Measurements from ENCODE around the gene MACROD2. TPM values are rescaled to one million over a fixed set of nuclear protein-coding genes. Genes with fewer than 3 reads are reported as not detected.

The MACROD2 gene
- total and polyA plus RNA-seq, 2 experiments from 2014 or later: 2.8 to 4.3 TPM

DNA sequence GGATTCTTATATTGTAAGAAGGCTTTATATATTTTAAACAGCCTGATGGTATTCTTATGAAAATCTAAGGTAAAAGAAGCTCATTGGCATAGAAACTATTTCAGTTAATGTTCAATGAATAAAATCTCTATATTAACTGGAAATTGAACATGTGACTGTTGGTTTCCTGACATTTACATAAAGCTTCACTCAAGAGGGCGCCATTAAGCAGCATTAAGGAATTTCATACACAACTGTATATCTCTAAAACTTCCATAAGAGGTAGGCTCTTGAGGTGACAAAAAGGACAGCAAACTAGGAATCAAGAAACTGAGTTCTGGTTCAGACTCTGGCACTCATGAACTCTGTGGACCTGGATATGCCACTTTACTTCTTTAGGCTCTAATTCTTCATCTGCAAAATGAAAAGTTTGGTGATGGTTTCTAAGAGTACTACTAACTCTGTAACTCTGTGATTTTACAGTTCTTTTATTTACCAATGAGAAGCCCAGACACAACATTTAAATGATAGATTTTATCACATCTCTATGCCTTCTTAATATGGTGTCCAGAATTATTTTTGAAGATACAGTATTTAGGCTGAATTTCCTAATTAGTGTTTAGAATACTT is 194.6 kb downstream of the MACROD2 start:
- no peak for ATAC-seq
- Mint-ChIP-seq H3K4me3 (no peak overlapping the region), H3K27me3 (ENCODE audit: insufficient read depth, low read depth, poor library complexity) (no peaks in the 10 kb centered on the region), H3K27ac (no peak overlapping the region), H3K4me1 (no peaks in the 10 kb centered on the region), H3K36me3 (ENCODE audit: low read depth) (no peaks in the 10 kb centered on the region), H3K9me3 (no peaks in the 10 kb centered on the region)
- Histone ChIP-seq H3K79me2 (replicated peaks; ENCODE audit: insufficient read depth) (no peaks in the 10 kb centered on the region), H2AFZ (no peak overlapping the region), H3K4me3 (no peak overlapping the region), H4K20me1 (replicated peaks; ENCODE audit: insufficient read depth) (no peaks in the 10 kb centered on the region), H3F3A (replicated peaks; ENCODE audit: low read depth) (no peaks in the 10 kb centered on the region), H3K27ac (ENCODE audit: low read depth) (no peak overlapping the region), H3K27me3 (ENCODE audit: insufficient read depth) (no peaks in the 10 kb centered on the region), H3K36me3 (ENCODE audit: insufficient read depth) (no peaks in the 10 kb centered on the region), H3K4me2 (no peak overlapping the region), H3K4me1 (ENCODE audit: insufficient read depth) (no peaks in the 10 kb centered on the region), H3K9me2 (ENCODE audit: insufficient read depth) (no peaks in the 10 kb centered on the region)
- TF ChIP-seq, protein P1, sequence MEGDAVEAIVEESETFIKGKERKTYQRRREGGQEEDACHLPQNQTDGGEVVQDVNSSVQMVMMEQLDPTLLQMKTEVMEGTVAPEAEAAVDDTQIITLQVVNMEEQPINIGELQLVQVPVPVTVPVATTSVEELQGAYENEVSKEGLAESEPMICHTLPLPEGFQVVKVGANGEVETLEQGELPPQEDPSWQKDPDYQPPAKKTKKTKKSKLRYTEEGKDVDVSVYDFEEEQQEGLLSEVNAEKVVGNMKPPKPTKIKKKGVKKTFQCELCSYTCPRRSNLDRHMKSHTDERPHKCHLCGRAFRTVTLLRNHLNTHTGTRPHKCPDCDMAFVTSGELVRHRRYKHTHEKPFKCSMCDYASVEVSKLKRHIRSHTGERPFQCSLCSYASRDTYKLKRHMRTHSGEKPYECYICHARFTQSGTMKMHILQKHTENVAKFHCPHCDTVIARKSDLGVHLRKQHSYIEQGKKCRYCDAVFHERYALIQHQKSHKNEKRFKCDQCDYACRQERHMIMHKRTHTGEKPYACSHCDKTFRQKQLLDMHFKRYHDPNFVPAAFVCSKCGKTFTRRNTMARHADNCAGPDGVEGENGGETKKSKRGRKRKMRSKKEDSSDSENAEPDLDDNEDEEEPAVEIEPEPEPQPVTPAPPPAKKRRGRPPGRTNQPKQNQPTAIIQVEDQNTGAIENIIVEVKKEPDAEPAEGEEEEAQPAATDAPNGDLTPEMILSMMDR (conservative IDR thresholded peaks at IDR 0.05; ENCODE audit: low read depth in 2 of 2): peak; percentile 50 to 53
- no peak for TF ChIP-seq EZH2 (IDR thresholded peaks at IDR 0.05; ENCODE audit: low read depth, unreplicated experiment)
- DNase-seq (ENCODE audit: low spot score): peak; percentile 22

DNA sequence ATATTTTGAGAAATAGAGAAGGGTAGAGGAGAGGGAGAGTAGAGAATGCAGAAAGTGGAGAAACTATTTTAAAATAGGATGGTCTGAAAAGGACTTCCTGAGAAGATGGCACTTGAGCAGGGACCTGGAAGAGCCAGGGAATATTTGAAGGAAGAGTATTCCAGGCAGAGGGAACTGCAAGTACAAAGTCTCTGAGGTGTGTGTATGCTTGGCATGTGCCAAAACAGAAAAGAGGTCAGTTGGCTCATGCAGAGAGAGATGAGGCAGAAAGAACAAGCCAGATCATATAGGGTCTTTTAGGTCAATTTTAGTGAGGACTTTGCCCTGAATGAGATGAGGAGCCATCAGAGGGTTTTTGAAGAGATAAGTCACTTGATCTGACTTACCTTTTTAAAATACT is 196.2 kb downstream of the MACROD2 start:
- Mint-ChIP-seq H3K27ac (no peak overlapping the region; the same call in 1 of the 2 replicates), H3K4me1 (0 out of 3 replicates have a peak, but pooled peaks cover 3% of the 10 kb centered on the region), H3K9me3 (no peaks in the 10 kb centered on the region), H3K36me3 (ENCODE audit: low read depth) (no peaks in the 10 kb centered on the region), H3K4me3 (no peak overlapping the region), H3K27me3 (ENCODE audit: insufficient read depth, low read depth, poor library complexity) (no peaks in the 10 kb centered on the region)
- no peak overlapping the region for H2AFZ ChIP-seq
- H3K4me3 ChIP-seq: no peak overlapping the region
- H3K9me2 ChIP-seq (ENCODE audit: insufficient read depth): no peaks in the 10 kb centered on the region
- H3K4me1 ChIP-seq (ENCODE audit: insufficient read depth): no peaks in the 10 kb centered on the region
- no peaks in the 10 kb centered on the region for H3K27me3 ChIP-seq (ENCODE audit: insufficient read depth)
- no peaks in the 10 kb centered on the region for H4K20me1 ChIP-seq (replicated peaks; ENCODE audit: insufficient read depth)
- no peak overlapping the region for H3K4me2 ChIP-seq
- H3K36me3 ChIP-seq (ENCODE audit: insufficient read depth): no peaks in the 10 kb centered on the region
- H3F3A ChIP-seq (replicated peaks; ENCODE audit: low read depth): no peaks in the 10 kb centered on the region
- no peaks in the 10 kb centered on the region for H3K79me2 ChIP-seq (replicated peaks; ENCODE audit: insufficient read depth)
- no peak for ATAC-seq
- no peak for DNase-seq (ENCODE audit: low spot score)
- H3K27ac ChIP-seq (ENCODE audit: low read depth): no peak overlapping the region
- TF ChIP-seq NANOG (IDR thresholded peaks at IDR 0.05; ENCODE audit: borderline replicate concordance) (no peak), ZNF114 (CRISPR knock-in tag; IDR thresholded peaks at IDR 0.05) (no peak), ZNF331 (CRISPR knock-in tag; IDR thresholded peaks at IDR 0.05; ENCODE audit: low read depth) (no peak), POLR2AphosphoS5 (IDR thresholded peaks at IDR 0.05; ENCODE audit: low read depth) (no peak)
- TF ChIP-seq, protein P2, sequence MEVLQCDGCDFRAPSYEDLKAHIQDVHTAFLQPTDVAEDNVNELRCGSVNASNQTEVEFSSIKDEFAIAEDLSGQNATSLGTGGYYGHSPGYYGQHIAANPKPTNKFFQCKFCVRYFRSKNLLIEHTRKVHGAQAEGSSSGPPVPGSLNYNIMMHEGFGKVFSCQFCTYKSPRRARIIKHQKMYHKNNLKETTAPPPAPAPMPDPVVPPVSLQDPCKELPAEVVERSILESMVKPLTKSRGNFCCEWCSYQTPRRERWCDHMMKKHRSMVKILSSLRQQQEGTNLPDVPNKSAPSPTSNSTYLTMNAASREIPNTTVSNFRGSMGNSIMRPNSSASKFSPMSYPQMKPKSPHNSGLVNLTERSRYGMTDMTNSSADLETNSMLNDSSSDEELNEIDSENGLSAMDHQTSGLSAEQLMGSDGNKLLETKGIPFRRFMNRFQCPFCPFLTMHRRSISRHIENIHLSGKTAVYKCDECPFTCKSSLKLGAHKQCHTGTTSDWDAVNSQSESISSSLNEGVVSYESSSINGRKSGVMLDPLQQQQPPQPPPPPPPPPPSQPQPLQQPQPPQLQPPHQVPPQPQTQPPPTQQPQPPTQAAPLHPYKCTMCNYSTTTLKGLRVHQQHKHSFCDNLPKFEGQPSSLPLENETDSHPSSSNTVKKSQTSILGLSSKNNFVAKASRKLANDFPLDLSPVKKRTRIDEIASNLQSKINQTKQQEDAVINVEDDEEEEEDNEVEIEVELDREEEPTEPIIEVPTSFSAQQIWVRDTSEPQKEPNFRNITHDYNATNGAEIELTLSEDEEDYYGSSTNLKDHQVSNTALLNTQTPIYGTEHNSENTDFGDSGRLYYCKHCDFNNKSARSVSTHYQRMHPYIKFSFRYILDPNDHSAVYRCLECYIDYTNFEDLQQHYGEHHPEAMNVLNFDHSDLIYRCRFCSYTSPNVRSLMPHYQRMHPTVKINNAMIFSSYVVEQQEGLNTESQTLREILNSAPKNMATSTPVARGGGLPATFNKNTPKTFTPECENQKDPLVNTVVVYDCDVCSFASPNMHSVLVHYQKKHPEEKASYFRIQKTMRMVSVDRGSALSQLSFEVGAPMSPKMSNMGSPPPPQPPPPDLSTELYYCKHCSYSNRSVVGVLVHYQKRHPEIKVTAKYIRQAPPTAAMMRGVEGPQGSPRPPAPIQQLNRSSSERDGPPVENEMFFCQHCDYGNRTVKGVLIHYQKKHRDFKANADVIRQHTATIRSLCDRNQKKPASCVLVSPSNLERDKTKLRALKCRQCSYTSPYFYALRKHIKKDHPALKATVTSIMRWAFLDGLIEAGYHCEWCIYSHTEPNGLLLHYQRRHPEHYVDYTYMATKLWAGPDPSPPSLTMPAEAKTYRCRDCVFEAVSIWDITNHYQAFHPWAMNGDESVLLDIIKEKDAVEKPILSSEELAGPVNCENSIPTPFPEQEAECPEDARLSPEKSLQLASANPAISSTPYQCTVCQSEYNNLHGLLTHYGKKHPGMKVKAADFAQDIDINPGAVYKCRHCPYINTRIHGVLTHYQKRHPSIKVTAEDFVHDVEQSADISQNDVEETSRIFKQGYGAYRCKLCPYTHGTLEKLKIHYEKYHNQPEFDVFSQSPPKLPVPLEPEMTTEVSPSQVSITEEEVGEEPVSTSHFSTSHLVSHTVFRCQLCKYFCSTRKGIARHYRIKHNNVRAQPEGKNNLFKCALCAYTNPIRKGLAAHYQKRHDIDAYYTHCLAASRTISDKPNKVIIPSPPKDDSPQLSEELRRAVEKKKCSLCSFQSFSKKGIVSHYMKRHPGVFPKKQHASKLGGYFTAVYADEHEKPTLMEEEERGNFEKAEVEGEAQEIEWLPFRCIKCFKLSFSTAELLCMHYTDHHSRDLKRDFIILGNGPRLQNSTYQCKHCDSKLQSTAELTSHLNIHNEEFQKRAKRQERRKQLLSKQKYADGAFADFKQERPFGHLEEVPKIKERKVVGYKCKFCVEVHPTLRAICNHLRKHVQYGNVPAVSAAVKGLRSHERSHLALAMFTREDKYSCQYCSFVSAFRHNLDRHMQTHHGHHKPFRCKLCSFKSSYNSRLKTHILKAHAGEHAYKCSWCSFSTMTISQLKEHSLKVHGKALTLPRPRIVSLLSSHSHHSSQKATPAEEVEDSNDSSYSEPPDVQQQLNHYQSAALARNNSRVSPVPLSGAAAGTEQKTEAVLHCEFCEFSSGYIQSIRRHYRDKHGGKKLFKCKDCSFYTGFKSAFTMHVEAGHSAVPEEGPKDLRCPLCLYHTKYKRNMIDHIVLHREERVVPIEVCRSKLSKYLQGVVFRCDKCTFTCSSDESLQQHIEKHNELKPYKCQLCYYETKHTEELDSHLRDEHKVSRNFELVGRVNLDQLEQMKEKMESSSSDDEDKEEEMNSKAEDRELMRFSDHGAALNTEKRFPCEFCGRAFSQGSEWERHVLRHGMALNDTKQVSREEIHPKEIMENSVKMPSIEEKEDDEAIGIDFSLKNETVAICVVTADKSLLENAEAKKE (CRISPR knock-in tag; IDR thresholded peaks at IDR 0.05): no peak
- TF ChIP-seq, protein P1 (conservative IDR thresholded peaks at IDR 0.05; ENCODE audit: low read depth in 2 of 2): no peak

Data from GM23338 (cell line).